GM21360 (cell line): ENCODE data around the gene USH1C.

Experiments used
- ATAC-seq: cut with Tn5 transposase; IDR thresholded peaks from one replicate; pipeline ENCODE4 v1.9.1; 2021; ENCODE audit warnings: mild to moderate bottlenecking, moderate library complexity; ENCODE audit not compliant: unreplicated experiment

The USH1C gene

GRCh38 chr11:17478070-17478469, 66.1 kb downstream of the USH1C start:
- ATAC-seq: no peak

GRCh38 chr11:17477361-17477760, 66.9 kb downstream of the USH1C start:
- no peak for ATAC-seq

GRCh38 chr11:17477084-17477333, 67.2 kb downstream of the USH1C start:
- no peak for ATAC-seq

- ATAC-seq: no peak
Measured at GRCh38 chr11:17476317-17477083, 67.7 kb downstream of the USH1C start, which contains the start of gene ABCC8. ABCC8 (minus strand) TSS chr11:17476845; CDS start chr11:17476776, 69 bp downstream.

- no peak for ATAC-seq
Measured at GRCh38 chr11:17475666-17476316, 68.4 kb downstream of the USH1C start.

GRCh38 chr11:17473071-17473744, 71.0 kb downstream of the USH1C start:
- no peak for ATAC-seq

GRCh38 chr11:17472467-17472866, 71.7 kb downstream of the USH1C start:
- no peak for ATAC-seq

GRCh38 chr11:17471501-17471900, 72.7 kb downstream of the USH1C start:
- ATAC-seq: no peak

- ATAC-seq: no peak
Measured at GRCh38 chr11:17469998-17470397, 74.2 kb downstream of the USH1C start.

- ATAC-seq: no peak
Measured at GRCh38 chr11:17468122-17468521, 76.1 kb downstream of the USH1C start.

GRCh38 chr11:17463546-17464174, 80.6 kb downstream of the USH1C start:
- ATAC-seq: no peak

- no peak for ATAC-seq
Measured at GRCh38 chr11:17462940-17463339, 81.3 kb downstream of the USH1C start.

GRCh38 chr11:17460406-17460805, 83.8 kb downstream of the USH1C start:
- no peak for ATAC-seq

GRCh38 chr11:17459236-17459896, 84.8 kb downstream of the USH1C start:
- ATAC-seq: no peak

GRCh38 chr11:17458268-17458667, 85.9 kb downstream of the USH1C start:
- ATAC-seq: no peak

- no peak for ATAC-seq
Measured at GRCh38 chr11:17457396-17458173, 86.6 kb downstream of the USH1C start.

- ATAC-seq: no peak
Measured at GRCh38 chr11:17452668-17453067, 91.5 kb downstream of the USH1C start.

- no peak for ATAC-seq
Measured at GRCh38 chr11:17449158-17449557, 95.1 kb downstream of the USH1C start.

- ATAC-seq: no peak
Measured at GRCh38 chr11:17446482-17446881, 97.7 kb downstream of the USH1C start.

GRCh38 chr11:17445240-17445795, 98.9 kb downstream of the USH1C start:
- ATAC-seq: no peak
